OCI-LY1 (cell line): ENCODE measurements around the gene ADAM8.

Experiments
- H2AFZ ChIP-seq: fragments of 200-600 bp; sonication (generic), shearing (Covaris generic); 2 replicates; pipeline ENCODE4 v1.6.0; 2014; ENCODE audit warnings: antibody characterized with exemption, mild to moderate bottlenecking, low read length
- H3F3A ChIP-seq: fragments of 200-600 bp; sonication (generic), shearing (Covaris generic); 2 replicates; pipeline ENCODE4 v1.6.0; 2014; ENCODE audit warnings: mild to moderate bottlenecking, antibody characterized with exemption, low read length, moderate library complexity; ENCODE audit not compliant: insufficient read depth
- H3K27ac ChIP-seq: fragments of 200-600 bp; sonication (generic); 2 replicates; pipeline ENCODE4 v1.5.1; 2014; ENCODE audit warnings: low read length, mixed run types, mild to moderate bottlenecking, low read depth; ENCODE audit not compliant: poor library complexity, severe bottlenecking
- H3K27me3 ChIP-seq: fragments of 200-600 bp; sonication (generic); 2 replicates; pipeline ENCODE4 v1.6.0; 2014; ENCODE audit warnings: antibody characterized with exemption, mild to moderate bottlenecking, low read length, moderate library complexity; ENCODE audit not compliant: insufficient read depth
- H3K36me3 ChIP-seq: fragments of 200-600 bp; sonication (generic); 2 replicates; pipeline ENCODE4 v1.6.1; 2014; ENCODE audit warnings: mild to moderate bottlenecking, antibody characterized with exemption, low read length, moderate library complexity, mixed read lengths; ENCODE audit not compliant: insufficient read depth
- H3K4me1 ChIP-seq: fragments of 200-600 bp; sonication (generic); 2 replicates; pipeline ENCODE4 v1.5.1; 2014; ENCODE audit warnings: mild to moderate bottlenecking, low read length, moderate library complexity; ENCODE audit not compliant: insufficient read depth, severe bottlenecking
- H3K4me2 ChIP-seq: fragments of 200-600 bp; sonication (generic), shearing (Covaris generic); 2 replicates; pipeline ENCODE4 v1.6.1; 2014; ENCODE audit warnings: low read length
- H3K4me3 ChIP-seq: fragments of 200-600 bp; sonication (generic); 2 replicates; pipeline ENCODE4 v1.5.1; 2014; ENCODE audit warnings: low read length, low read depth, mild to moderate bottlenecking, mixed read lengths; ENCODE audit not compliant: poor library complexity, severe bottlenecking
- H3K79me2 ChIP-seq: fragments of 200-600 bp; shearing (Covaris generic); 2 replicates; pipeline ENCODE4 v1.6.1; 2016; ENCODE audit warnings: mixed run types, low read length, mixed read lengths; ENCODE audit not compliant: insufficient read depth
- H3K9ac ChIP-seq: fragments of 200-600 bp; sonication (generic), shearing (Covaris generic); 2 replicates; pipeline ENCODE4 v1.6.1; 2014; ENCODE audit warnings: mild to moderate bottlenecking, low read length, mixed read lengths
- H3K9me2 ChIP-seq: fragments of 200-600 bp; sonication (generic), shearing (Covaris generic); 2 replicates; pipeline ENCODE4 v1.6.1; 2014; ENCODE audit warnings: low read depth, mild to moderate bottlenecking, low read length, mixed read lengths
- H3K9me3 ChIP-seq: fragments of 200-600 bp; shearing (Covaris generic); 2 replicates; pipeline ENCODE4 v1.6.1; 2014; ENCODE audit warnings: low read length, mixed read lengths
- H4K20me1 ChIP-seq: fragments of 200-600 bp; sonication (generic), shearing (Covaris generic); 2 replicates; pipeline ENCODE4 v1.6.0; 2016; ENCODE audit warnings: mild to moderate bottlenecking, low read length; ENCODE audit not compliant: insufficient read depth
- CTCF ChIP-seq: fragments of 200-600 bp; sonication (generic), shearing (Covaris generic); IDR thresholded peaks from 2 replicates; pipeline ENCODE4 v1.5.1; 2017; ENCODE audit warnings: mild to moderate bottlenecking, antibody characterized with exemption, low read length, moderate library complexity, mixed read lengths
- EZH2 ChIP-seq: fragments of 200-600 bp; sonication (generic), shearing (Covaris generic); IDR thresholded peaks from 2 replicates; pipeline ENCODE4 v1.8.0; 2017; ENCODE audit warnings: borderline replicate concordance, mixed run types, mild to moderate bottlenecking, antibody characterized with exemption, low read length, moderate library complexity, mixed read lengths

The ADAM8 gene

GRCh38 chr10:133269367-133269766 is 7.3 kb downstream of the ADAM8 start:
- Histone ChIP-seq H3K4me3 (no peak overlapping the region), H3K9me3 (no peaks in the 10 kb centered on the region), H4K20me1 (no peaks in the 10 kb centered on the region), H3K4me1 (no peaks in the 10 kb centered on the region), H3K79me2 (no peaks in the 10 kb centered on the region), H3K27me3 (no peaks in the 10 kb centered on the region), H3K9ac (no peak overlapping the region), H2AFZ (no peak overlapping the region), H3K9me2 (no peaks in the 10 kb centered on the region), H3K36me3 (no peaks in the 10 kb centered on the region), H3K27ac (no peak overlapping the region), H3K4me2 (no peak overlapping the region), H3F3A (no peaks in the 10 kb centered on the region)
- TF ChIP-seq EZH2, result no peak
- no peak for TF ChIP-seq CTCF

- H3K9me3 ChIP-seq, result no peaks in the 10 kb centered on the region
- no peak overlapping the region for H2AFZ ChIP-seq
- H3K9me2 ChIP-seq, result no peaks in the 10 kb centered on the region
- no peak overlapping the region for H3K4me3 ChIP-seq
- 0 out of 2 replicates have a peak, but pooled peaks cover under 1% of the 10 kb centered on the region for H3K27me3 ChIP-seq
- TF ChIP-seq EZH2, result no peak
- TF ChIP-seq CTCF, result no peak
- H3F3A ChIP-seq, result no peaks in the 10 kb centered on the region
- no peak overlapping the region for H3K27ac ChIP-seq
- H4K20me1 ChIP-seq, result no peaks in the 10 kb centered on the region
- no peak overlapping the region for H3K4me2 ChIP-seq
- no peaks in the 10 kb centered on the region for H3K36me3 ChIP-seq
- H3K4me1 ChIP-seq, result no peaks in the 10 kb centered on the region
- H3K9ac ChIP-seq, result no peak overlapping the region
- H3K79me2 ChIP-seq, result no peaks in the 10 kb centered on the region
Observed at GRCh38 chr10:133268532-133268931, 8.1 kb downstream of the ADAM8 start.

- Histone ChIP-seq H3K9me2 (no peaks in the 10 kb centered on the region), H3F3A (no peaks in the 10 kb centered on the region), H3K27ac (no peak overlapping the region), H3K4me2 (no peak overlapping the region), H2AFZ (no peak overlapping the region), H3K36me3 (no peaks in the 10 kb centered on the region), H3K79me2 (no peaks in the 10 kb centered on the region), H4K20me1 (no peaks in the 10 kb centered on the region), H3K9me3 (no peaks in the 10 kb centered on the region), H3K4me1 (no peaks in the 10 kb centered on the region), H3K9ac (no peak overlapping the region), H3K27me3 (peaks cover 8% of the 10 kb centered on the region; the same call in 1 of the 2 replicates), H3K4me3 (no peak overlapping the region)
- no peak for TF ChIP-seq CTCF
- TF ChIP-seq EZH2, result no peak
Observed at GRCh38 chr10:133267829-133268228, 8.8 kb downstream of the ADAM8 start.
